Epithelial cell of esophagus (primary cell): Measurements from ENCODE around the gene CFH.
"Not testable (repeated sequence)": the region's sequence is repeated elsewhere in the genome, so short reads cannot be mapped to it uniquely, and the experiment has no call there.

ENCODE experiments used
- DNase-seq: peaks from one replicate; pipeline ENCODE4 v3.0.0; 2010; ENCODE audit warnings: low read depth
- H3K4me3 ChIP-seq: 2 replicates; pipeline ENCODE4 v1.5.1; 2011; ENCODE audit warnings: mild to moderate bottlenecking, low read length, control low read depth
- TF ChIP-seq, protein P1 (sequence below): IDR thresholded peaks from 2 replicates; pipeline ENCODE4 v1.5.1; 2011; ENCODE audit warnings: low read depth, mild to moderate bottlenecking, low read length, control low read depth, inconsistent platforms; ENCODE audit not compliant: insufficient read depth; ENCODE audit errors: missing control alignments

Gene CFH

DNA sequence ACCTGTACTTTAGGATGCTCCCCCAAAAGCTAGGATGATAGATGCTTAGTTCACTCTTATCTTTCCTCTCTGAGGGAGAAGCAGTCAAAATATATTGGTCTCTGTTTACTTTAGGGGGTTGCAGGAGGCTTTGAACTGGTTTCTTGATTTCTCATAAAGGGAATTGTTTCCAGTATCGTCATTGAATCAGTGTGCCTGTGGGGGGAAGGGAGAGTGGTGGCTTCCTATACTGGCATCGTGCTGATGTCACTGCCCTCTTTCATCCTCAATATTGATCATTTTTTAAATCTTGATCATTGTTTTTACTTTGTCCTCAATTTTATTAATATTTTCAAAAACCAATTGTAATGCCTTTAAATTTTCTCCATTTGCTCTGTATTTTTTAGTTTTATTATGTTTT is 82.6 kb downstream of the CFH start:
- TF ChIP-seq, protein P1, sequence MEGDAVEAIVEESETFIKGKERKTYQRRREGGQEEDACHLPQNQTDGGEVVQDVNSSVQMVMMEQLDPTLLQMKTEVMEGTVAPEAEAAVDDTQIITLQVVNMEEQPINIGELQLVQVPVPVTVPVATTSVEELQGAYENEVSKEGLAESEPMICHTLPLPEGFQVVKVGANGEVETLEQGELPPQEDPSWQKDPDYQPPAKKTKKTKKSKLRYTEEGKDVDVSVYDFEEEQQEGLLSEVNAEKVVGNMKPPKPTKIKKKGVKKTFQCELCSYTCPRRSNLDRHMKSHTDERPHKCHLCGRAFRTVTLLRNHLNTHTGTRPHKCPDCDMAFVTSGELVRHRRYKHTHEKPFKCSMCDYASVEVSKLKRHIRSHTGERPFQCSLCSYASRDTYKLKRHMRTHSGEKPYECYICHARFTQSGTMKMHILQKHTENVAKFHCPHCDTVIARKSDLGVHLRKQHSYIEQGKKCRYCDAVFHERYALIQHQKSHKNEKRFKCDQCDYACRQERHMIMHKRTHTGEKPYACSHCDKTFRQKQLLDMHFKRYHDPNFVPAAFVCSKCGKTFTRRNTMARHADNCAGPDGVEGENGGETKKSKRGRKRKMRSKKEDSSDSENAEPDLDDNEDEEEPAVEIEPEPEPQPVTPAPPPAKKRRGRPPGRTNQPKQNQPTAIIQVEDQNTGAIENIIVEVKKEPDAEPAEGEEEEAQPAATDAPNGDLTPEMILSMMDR = no peak
- H3K4me3 ChIP-seq = no peak overlapping the region
- no peak for DNase-seq

DNA sequence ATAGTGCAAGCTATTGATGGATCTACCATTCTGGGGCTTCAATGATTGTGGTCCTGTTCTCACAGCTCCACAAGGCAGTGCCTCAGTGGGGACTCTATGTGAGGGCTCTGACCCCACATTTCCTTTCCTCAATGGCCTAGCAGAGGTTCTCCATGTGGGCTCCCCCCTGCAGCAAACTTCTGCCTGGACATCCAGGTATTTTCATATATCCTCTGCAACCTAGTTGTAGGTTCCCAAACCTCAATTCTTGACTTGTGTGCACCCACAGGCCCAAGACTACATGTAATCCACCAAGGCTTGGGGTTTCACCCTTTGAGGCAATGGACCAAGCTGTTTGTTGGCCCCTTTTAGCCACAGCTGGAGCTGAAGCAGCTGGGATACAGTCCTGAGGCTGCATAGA is 86.9 kb downstream of the CFH start:
- no peak overlapping the region for H3K4me3 ChIP-seq
- TF ChIP-seq, protein P1 = no peak
- no peak for DNase-seq

DNA sequence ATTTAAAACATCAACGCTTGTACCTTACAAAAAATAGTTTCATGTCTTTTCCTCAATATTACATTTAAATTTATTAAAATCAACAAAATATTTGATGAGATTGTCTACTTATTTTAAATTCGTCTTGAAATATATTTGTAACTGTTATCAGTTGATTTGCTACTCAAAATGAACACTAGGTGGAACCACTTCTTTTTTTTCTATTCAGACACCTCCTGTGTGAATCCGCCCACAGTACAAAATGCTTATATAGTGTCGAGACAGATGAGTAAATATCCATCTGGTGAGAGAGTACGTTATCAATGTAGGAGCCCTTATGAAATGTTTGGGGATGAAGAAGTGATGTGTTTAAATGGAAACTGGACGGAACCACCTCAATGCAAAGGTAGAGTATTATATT is 91.4 kb downstream of the CFH start:
- H3K4me3 ChIP-seq = not testable (repeated sequence)
- TF ChIP-seq, protein P1 = peak; percentile 51
- DNase-seq = peak; percentile 71

DNA sequence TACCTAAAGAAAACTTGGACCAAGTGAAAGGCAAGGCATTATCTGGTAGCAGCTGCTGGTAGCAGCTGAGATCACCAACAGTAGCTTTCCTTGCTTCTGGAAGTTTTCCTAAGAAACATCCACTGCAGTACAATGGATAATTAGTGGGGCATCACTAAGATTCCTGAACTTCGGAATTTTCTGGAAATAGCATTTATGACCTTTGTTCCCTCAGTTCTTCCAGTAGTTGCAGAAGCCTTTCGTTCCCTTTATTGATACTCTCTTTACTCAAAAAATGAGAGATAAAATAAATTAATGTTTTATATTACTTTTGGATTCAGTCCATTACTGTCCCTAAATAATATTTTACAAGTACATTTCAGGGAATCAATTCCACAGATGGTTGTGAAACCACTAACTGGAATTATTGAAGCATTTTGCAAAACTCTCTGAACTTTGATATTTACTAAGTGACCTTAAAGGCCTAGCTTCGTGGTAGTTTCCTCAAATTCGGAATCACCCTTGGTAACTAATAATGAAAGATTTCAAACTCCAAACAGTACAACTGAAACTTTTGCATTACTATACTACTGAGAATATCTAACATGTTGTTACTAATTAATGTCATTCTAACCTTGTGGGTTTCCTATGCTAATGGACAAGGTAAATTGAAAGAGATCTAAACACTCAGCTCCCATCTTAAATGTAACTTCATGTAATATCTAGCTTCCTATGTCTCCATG is 113.3 kb downstream of the CFH start:
- not testable (repeated sequence) for DNase-seq, H3K4me3 ChIP-seq

DNA sequence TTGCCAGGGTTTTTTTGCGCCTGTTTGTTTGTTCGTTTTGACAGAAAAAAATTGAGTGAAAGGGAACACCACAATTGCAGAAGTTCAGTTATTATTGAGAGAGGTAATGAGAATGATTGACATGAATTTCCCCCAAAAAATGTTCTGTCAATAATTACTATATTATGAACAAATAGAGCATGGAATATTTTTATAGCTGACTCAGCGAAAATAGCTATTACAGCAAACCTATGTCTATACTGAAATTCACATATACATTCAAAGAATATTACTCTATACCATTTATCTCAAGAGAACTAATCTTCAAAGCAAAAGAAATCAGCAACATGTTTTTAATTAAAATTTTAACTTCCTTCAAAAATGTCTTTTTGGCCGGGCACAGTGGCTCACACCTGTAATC is 118.0 kb downstream of the CFH start:
- not testable (repeated sequence) for H3K4me3 ChIP-seq

DNA sequence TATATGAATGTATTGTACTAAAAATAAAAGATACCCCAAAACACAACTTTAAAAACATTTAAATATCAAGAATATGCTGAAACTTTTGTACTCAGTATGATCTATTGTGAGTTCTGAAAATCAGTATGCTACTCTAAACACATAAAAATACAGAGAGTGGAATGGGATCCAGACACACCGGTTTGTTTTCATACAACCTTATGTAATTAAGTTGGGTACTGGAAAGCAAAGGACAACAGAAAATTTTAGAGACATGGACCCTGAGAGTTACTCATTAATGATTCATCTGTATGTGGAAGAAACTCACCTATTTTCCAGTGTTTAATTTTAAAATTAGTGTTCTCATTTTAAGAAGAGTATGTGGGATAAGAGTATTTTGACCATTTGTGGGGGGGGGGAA is 121.9 kb downstream of the CFH start:
- TF ChIP-seq, protein P1 = no peak
- no peak for DNase-seq

More for the DNA sequence above, 118.0 kb downstream of the CFH start:
- not testable (repeated sequence) for DNase-seq

DNA sequence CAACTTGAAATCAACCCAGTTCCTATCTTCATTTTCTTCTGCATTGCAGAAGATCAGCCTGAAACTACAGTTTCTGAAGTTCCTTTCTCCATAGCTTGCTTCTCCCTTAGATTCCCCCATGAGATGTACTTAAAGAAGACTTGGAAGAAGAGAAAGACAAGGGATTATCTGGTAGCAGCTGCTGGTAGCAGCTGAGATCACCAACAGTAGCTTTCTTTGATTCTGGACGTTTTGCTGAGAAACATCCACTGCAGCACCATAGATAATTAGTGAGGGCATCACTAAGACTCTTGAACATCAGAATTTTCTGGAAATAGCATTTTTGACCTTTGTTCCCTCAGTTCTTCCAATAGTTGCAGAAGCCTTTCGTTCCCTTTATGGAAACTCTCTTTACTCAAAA is 122.3 kb downstream of the CFH start:
- no peak for DNase-seq

More for the DNA sequence above, 121.9 kb downstream of the CFH start:
- H3K4me3 ChIP-seq = no peak overlapping the region

DNA sequence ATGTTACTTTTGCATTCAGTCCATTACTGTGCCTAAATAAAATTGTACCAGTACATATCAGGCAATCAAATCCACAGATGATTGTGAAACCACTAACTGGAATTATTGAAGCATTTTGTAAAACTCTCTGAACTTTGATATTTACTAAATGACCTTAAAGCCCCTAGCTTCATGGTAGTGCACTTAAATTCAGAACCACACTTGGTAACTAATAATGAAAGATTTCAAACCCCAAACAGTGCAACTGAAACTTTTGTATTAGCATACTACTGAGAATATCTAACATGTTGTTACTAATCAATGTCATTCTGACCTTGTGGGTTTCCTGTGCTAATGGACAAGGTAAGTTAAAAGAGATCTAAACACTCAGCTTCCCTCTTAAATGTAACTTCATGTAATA is 122.8 kb downstream of the CFH start, which contains the start of gene CFHR3:
TSS of gene CFHR3 (plus strand) at position 238 of the 400 bp plus-strand sequence. CDS start at position 285, 47 bp downstream.
- TF ChIP-seq, protein P1 = no peak

More for the DNA sequence above, 122.3 kb downstream of the CFH start:
- no peak overlapping the region for H3K4me3 ChIP-seq
- TF ChIP-seq, protein P1 = no peak

More for the DNA sequence above, 122.8 kb downstream of the CFH start, which contains the start of gene CFHR3:
- no peak for DNase-seq
- no peak within 1 kb of the TSS for H3K4me3 ChIP-seq
